GM23338 (cell line): Measurements from ENCODE around the gene SP2. TPM values are rescaled to one million over a fixed set of nuclear protein-coding genes. Genes with fewer than 3 reads are reported as not detected.

Experiments used
- ATAC-seq: fragments of 200-7000 bp; cut with Tn5 transposase; 3 replicates; pipeline ENCODE4 v1.9.1; 2020
- DNase-seq: peaks from one replicate; pipeline ENCODE4 v3.0.0-alpha.2; 2015; ENCODE audit warnings: low spot score
- H2AFZ ChIP-seq: fragments of 200-600 bp; sonication (generic); 2 replicates; pipeline ENCODE4 v1.8.0; 2016; ENCODE audit warnings: antibody characterized with exemption, mild to moderate bottlenecking, moderate library complexity
- H3F3A ChIP-seq: fragments of 200-600 bp; sonication (generic); replicated peaks from 2 replicates; pipeline ENCODE4 v1.8.0; 2017; ENCODE audit warnings: antibody characterized with exemption, mixed run types, low read depth
- H3K27ac ChIP-seq: fragments of 200-600 bp; sonication (generic); 2 replicates; pipeline ENCODE4 v1.6.1; 2016; ENCODE audit warnings: low read depth
- H3K27me3 ChIP-seq: fragments of 200-600 bp; sonication (generic); 2 replicates; pipeline ENCODE4 v1.8.0; 2016; ENCODE audit warnings: mild to moderate bottlenecking, mixed run types, moderate library complexity; ENCODE audit not compliant: insufficient read depth
- H3K36me3 ChIP-seq: fragments of 200-600 bp; sonication (generic); 2 replicates; pipeline ENCODE4 v1.8.0; 2016; ENCODE audit warnings: mild to moderate bottlenecking; ENCODE audit not compliant: insufficient read depth
- H3K4me1 ChIP-seq: fragments of 200-600 bp; sonication (generic); 2 replicates; pipeline ENCODE4 v1.8.0; 2016; ENCODE audit warnings: mild to moderate bottlenecking, moderate library complexity; ENCODE audit not compliant: insufficient read depth
- H3K4me2 ChIP-seq: fragments of 200-600 bp; sonication (generic); 2 replicates; pipeline ENCODE4 v1.7.1; 2017; ENCODE audit warnings: mixed run types
- H3K4me3 ChIP-seq: fragments of 200-600 bp; sonication (generic); 2 replicates; pipeline ENCODE4 v1.6.1; 2016; ENCODE audit warnings: mixed run types
- H3K79me2 ChIP-seq: fragments of 200-600 bp; sonication (generic); replicated peaks from 2 replicates; pipeline ENCODE4 v1.8.0; 2017; ENCODE audit warnings: mild to moderate bottlenecking; ENCODE audit not compliant: insufficient read depth
- H3K9me2 ChIP-seq: fragments of 200-600 bp; sonication (generic); 2 replicates; pipeline ENCODE4 v1.8.0; 2017; ENCODE audit not compliant: insufficient read depth
- H4K20me1 ChIP-seq: fragments of 200-600 bp; sonication (generic); replicated peaks from 2 replicates; pipeline ENCODE4 v1.8.0; 2017; ENCODE audit warnings: mild to moderate bottlenecking; ENCODE audit not compliant: insufficient read depth
- H3K27ac Mint-ChIP-seq: 2 replicates; pipeline ENCODE4 v1.8.0; 2020; ENCODE audit warnings: inconsistent platforms, mild to moderate bottlenecking, moderate library complexity, mixed read lengths
- H3K27me3 Mint-ChIP-seq: 3 replicates; pipeline ENCODE4 v1.8.0; 2022; ENCODE audit warnings: low read depth, mild to moderate bottlenecking, moderate library complexity, mixed read lengths, inconsistent platforms; ENCODE audit not compliant: insufficient read depth, poor library complexity
- H3K36me3 Mint-ChIP-seq: 3 replicates; pipeline ENCODE4 v1.8.0; 2021; ENCODE audit warnings: low read depth, mild to moderate bottlenecking, inconsistent platforms, moderate library complexity, mixed read lengths
- H3K4me1 Mint-ChIP-seq: 3 replicates; pipeline ENCODE4 v1.8.0; 2020; ENCODE audit warnings: mild to moderate bottlenecking, inconsistent platforms, mixed read lengths
- H3K4me3 Mint-ChIP-seq: 3 replicates; pipeline ENCODE4 v1.8.0; 2021; ENCODE audit warnings: moderate library complexity, mild to moderate bottlenecking, inconsistent platforms, mixed read lengths
- H3K9me3 Mint-ChIP-seq: 3 replicates; pipeline ENCODE4 v1.8.0; 2020; ENCODE audit warnings: moderate library complexity, mild to moderate bottlenecking, inconsistent platforms, mixed read lengths
- CREB1 ChIP-seq: fragments of 250-450 bp; sonication (Bioruptor Pico); IDR thresholded peaks from 2 replicates; pipeline ENCODE4 v1.5.0; 2020; ENCODE audit warnings: low read depth, mild to moderate bottlenecking, moderate library complexity
- EZH2 ChIP-seq: fragments of 200-600 bp; sonication (generic); IDR thresholded peaks from one replicate; pipeline ENCODE4 v1.8.0; 2017; ENCODE audit warnings: antibody characterized with exemption, mild to moderate bottlenecking, low read depth; ENCODE audit not compliant: unreplicated experiment
- JUNB ChIP-seq: IDR thresholded peaks from one replicate; pipeline ENCODE4 v1.6.1; 2016; ENCODE audit warnings: antibody characterized with exemption; ENCODE audit not compliant: unreplicated experiment
- NANOG ChIP-seq: IDR thresholded peaks from 2 replicates; pipeline ENCODE4 v1.6.1; 2016; ENCODE audit warnings: antibody characterized with exemption, borderline replicate concordance
- POLR2AphosphoS5 ChIP-seq: IDR thresholded peaks from 2 replicates; pipeline ENCODE4 v1.6.1; 2016; ENCODE audit warnings: antibody characterized with exemption, low read depth
- STAT1 ChIP-seq: IDR thresholded peaks from one replicate; pipeline ENCODE4 v1.6.1; 2016; ENCODE audit warnings: antibody characterized with exemption; ENCODE audit not compliant: unreplicated experiment
- ZNF114 ChIP-seq: fragments of 250-450 bp; sonication (Bioruptor Pico); IDR thresholded peaks from 2 replicates; pipeline ENCODE4 v1.5.0; 2020; ENCODE audit warnings: mild to moderate bottlenecking, moderate library complexity
- ZNF331 ChIP-seq: fragments of 250-450 bp; sonication (Bioruptor Pico); IDR thresholded peaks from 2 replicates; pipeline ENCODE4 v1.5.0; 2020; ENCODE audit warnings: low read depth, mild to moderate bottlenecking, moderate library complexity
- polyA plus RNA-seq: library from polyadenylated mRNA; unstranded; fragments of >200 nt; fragmentation: Nextera tagmentation; extraction: Ambion mirVana; gene quantifications from 2 replicates; pipeline ENCODE4 v1.2.1, GENCODE V29; 2016
- total RNA-seq: library from RNA; depleted of rRNA; stranded (reverse); fragments of >200 nt; shearing (Covaris generic); gene quantifications from 2 replicates; pipeline ENCODE4 v1.2.3, GENCODE V29; 2014
- TF ChIP-seq, protein P1 (sequence below): IDR thresholded peaks from one replicate; pipeline ENCODE4 v1.6.1; 2018; ENCODE audit warnings: antibody characterized with exemption; ENCODE audit not compliant: unreplicated experiment
- TF ChIP-seq, protein P2 (sequence below): IDR thresholded peaks from 2 replicates; pipeline ENCODE4 v1.6.1; 2016; ENCODE audit warnings: antibody characterized with exemption
- TF ChIP-seq, protein P3 (sequence below): fragments of 250-450 bp; sonication (Bioruptor Pico); IDR thresholded peaks from 2 replicates; pipeline ENCODE4 v1.5.0; 2020; ENCODE audit warnings: mild to moderate bottlenecking, moderate library complexity

SP2 gene
- total and polyA plus RNA-seq, 2 experiments from 2014 or later: 6.0 to 12.9 TPM

DNA sequence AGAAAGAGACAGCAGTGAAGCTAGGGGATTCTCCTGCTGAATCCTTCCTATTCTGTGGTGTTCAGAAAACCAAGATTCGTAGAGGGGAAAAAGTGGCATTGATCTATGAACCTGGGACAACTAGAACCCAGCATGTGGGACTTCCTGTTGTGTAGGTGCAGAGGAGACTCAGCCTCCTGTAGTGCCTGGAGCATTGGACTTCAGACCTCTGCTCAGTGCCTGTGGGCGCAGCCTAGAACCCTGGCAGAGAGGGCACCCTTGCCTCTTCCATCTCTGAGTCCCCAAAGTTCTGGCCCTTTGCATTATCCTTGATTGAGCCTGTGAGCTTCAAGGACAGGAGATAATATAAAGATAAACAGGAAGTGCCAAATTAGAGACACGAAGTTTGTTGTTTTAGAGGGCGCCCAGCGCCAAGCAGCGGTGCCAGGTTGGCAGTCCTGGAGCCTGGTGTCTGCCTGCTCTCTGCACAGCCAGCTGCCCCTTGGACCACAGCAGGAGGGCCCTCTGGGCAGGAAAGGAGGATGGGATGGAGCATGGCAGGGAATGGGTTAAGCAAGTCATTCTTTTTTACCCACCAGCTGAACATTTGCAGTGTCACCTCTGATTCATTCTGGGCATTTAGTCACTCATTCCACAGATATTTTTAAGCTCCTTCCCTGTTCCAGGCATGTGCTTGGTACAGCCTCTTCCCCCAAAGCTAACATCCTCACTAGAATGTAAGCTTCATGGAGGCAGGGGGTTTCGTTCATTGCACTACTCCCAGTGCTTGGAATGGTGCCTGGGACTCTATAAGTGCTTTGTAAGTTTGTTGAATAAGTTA lies 33.2 kb upstream of the SP2 start:
- no peak overlapping the region for H3K4me2 ChIP-seq
- H3K79me2 ChIP-seq: no peaks in the 10 kb centered on the region
- ATAC-seq: no peak
- Mint-ChIP-seq H3K9me3 (no peaks in the 10 kb centered on the region), H3K4me3 (no peak overlapping the region; the same call in 2 of the 3 replicates), H3K36me3 (no peaks in the 10 kb centered on the region), H3K27ac (no peak overlapping the region), H3K27me3 (peaks cover 23% of the 10 kb centered on the region), H3K4me1 (peaks cover 11% of the 10 kb centered on the region)
- peaks cover 6% of the 10 kb centered on the region; the same call in 1 of the 2 replicates for H3K4me1 ChIP-seq
- peaks cover 4% of the 10 kb centered on the region; the same call in 1 of the 2 replicates for H3K9me2 ChIP-seq
- H3K27ac ChIP-seq: no peak overlapping the region
- peaks cover 20% of the 10 kb centered on the region for H3K27me3 ChIP-seq
- no peak overlapping the region for H3K4me3 ChIP-seq
- H3K36me3 ChIP-seq: no peaks in the 10 kb centered on the region
- no peak for DNase-seq
- H3F3A ChIP-seq: no peaks in the 10 kb centered on the region
- H2AFZ ChIP-seq: 0 out of 2 replicates have a peak overlapping the region, but pooled peaks have one; percentile 18
- TF ChIP-seq JUNB (no peak), CREB1 (CRISPR knock-in tag) (no peak), STAT1 (no peak)
- no peaks in the 10 kb centered on the region for H4K20me1 ChIP-seq

DNA sequence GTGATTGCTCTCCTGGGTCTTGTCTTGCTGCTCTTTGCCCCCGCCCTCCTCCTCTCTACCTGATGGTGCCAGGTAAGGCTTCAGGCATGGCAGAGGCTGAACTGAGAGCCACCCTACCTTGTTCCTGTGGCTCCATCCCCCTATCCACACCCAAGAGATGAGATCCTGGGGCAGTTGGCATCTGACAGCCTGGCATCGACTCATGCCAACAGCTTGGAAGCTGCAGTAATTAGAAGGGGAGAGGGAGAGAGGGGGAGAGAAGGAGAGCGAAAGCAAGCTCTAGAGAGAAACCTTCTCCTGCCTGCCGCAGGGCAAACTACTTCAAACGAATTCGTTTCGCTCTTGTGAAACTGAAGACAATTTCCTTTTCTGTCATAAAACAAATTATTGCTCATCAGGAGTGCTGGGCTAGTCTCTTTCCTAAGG lies 31.2 kb upstream of the SP2 start:
- H3K36me3 Mint-ChIP-seq: no peaks in the 10 kb centered on the region
- Histone ChIP-seq H2AFZ (no peak overlapping the region), H4K20me1 (no peaks in the 10 kb centered on the region), H3F3A (no peaks in the 10 kb centered on the region), H3K4me2 (no peak overlapping the region), H3K9me2 (no peaks in the 10 kb centered on the region), H3K27me3 (peaks cover 27% of the 10 kb centered on the region), H3K79me2 (no peaks in the 10 kb centered on the region), H3K4me1 (peaks cover under 1% of the 10 kb centered on the region; the same call in 1 of the 2 replicates), H3K36me3 (no peaks in the 10 kb centered on the region), H3K27ac (no peak overlapping the region), H3K4me3 (no peak overlapping the region)
- H3K4me3 Mint-ChIP-seq: no peak overlapping the region
- H3K9me3 Mint-ChIP-seq: no peaks in the 10 kb centered on the region
- no peak overlapping the region for H3K27ac Mint-ChIP-seq
- no peak for DNase-seq
- H3K4me1 Mint-ChIP-seq: peaks cover 13% of the 10 kb centered on the region
- ATAC-seq: no peak
- H3K27me3 Mint-ChIP-seq: peaks cover 26% of the 10 kb centered on the region
- TF ChIP-seq ZNF331 (no peak), ZNF114 (CRISPR knock-in tag) (no peak), NANOG (no peak), STAT1 (no peak), EZH2 (no peak), POLR2AphosphoS5 (no peak)
- TF ChIP-seq, protein P1, sequence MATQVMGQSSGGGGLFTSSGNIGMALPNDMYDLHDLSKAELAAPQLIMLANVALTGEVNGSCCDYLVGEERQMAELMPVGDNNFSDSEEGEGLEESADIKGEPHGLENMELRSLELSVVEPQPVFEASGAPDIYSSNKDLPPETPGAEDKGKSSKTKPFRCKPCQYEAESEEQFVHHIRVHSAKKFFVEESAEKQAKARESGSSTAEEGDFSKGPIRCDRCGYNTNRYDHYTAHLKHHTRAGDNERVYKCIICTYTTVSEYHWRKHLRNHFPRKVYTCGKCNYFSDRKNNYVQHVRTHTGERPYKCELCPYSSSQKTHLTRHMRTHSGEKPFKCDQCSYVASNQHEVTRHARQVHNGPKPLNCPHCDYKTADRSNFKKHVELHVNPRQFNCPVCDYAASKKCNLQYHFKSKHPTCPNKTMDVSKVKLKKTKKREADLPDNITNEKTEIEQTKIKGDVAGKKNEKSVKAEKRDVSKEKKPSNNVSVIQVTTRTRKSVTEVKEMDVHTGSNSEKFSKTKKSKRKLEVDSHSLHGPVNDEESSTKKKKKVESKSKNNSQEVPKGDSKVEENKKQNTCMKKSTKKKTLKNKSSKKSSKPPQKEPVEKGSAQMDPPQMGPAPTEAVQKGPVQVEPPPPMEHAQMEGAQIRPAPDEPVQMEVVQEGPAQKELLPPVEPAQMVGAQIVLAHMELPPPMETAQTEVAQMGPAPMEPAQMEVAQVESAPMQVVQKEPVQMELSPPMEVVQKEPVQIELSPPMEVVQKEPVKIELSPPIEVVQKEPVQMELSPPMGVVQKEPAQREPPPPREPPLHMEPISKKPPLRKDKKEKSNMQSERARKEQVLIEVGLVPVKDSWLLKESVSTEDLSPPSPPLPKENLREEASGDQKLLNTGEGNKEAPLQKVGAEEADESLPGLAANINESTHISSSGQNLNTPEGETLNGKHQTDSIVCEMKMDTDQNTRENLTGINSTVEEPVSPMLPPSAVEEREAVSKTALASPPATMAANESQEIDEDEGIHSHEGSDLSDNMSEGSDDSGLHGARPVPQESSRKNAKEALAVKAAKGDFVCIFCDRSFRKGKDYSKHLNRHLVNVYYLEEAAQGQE: no peak
- TF ChIP-seq, protein P2, sequence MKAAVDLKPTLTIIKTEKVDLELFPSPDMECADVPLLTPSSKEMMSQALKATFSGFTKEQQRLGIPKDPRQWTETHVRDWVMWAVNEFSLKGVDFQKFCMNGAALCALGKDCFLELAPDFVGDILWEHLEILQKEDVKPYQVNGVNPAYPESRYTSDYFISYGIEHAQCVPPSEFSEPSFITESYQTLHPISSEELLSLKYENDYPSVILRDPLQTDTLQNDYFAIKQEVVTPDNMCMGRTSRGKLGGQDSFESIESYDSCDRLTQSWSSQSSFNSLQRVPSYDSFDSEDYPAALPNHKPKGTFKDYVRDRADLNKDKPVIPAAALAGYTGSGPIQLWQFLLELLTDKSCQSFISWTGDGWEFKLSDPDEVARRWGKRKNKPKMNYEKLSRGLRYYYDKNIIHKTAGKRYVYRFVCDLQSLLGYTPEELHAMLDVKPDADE: no peak
- TF ChIP-seq, protein P3, sequence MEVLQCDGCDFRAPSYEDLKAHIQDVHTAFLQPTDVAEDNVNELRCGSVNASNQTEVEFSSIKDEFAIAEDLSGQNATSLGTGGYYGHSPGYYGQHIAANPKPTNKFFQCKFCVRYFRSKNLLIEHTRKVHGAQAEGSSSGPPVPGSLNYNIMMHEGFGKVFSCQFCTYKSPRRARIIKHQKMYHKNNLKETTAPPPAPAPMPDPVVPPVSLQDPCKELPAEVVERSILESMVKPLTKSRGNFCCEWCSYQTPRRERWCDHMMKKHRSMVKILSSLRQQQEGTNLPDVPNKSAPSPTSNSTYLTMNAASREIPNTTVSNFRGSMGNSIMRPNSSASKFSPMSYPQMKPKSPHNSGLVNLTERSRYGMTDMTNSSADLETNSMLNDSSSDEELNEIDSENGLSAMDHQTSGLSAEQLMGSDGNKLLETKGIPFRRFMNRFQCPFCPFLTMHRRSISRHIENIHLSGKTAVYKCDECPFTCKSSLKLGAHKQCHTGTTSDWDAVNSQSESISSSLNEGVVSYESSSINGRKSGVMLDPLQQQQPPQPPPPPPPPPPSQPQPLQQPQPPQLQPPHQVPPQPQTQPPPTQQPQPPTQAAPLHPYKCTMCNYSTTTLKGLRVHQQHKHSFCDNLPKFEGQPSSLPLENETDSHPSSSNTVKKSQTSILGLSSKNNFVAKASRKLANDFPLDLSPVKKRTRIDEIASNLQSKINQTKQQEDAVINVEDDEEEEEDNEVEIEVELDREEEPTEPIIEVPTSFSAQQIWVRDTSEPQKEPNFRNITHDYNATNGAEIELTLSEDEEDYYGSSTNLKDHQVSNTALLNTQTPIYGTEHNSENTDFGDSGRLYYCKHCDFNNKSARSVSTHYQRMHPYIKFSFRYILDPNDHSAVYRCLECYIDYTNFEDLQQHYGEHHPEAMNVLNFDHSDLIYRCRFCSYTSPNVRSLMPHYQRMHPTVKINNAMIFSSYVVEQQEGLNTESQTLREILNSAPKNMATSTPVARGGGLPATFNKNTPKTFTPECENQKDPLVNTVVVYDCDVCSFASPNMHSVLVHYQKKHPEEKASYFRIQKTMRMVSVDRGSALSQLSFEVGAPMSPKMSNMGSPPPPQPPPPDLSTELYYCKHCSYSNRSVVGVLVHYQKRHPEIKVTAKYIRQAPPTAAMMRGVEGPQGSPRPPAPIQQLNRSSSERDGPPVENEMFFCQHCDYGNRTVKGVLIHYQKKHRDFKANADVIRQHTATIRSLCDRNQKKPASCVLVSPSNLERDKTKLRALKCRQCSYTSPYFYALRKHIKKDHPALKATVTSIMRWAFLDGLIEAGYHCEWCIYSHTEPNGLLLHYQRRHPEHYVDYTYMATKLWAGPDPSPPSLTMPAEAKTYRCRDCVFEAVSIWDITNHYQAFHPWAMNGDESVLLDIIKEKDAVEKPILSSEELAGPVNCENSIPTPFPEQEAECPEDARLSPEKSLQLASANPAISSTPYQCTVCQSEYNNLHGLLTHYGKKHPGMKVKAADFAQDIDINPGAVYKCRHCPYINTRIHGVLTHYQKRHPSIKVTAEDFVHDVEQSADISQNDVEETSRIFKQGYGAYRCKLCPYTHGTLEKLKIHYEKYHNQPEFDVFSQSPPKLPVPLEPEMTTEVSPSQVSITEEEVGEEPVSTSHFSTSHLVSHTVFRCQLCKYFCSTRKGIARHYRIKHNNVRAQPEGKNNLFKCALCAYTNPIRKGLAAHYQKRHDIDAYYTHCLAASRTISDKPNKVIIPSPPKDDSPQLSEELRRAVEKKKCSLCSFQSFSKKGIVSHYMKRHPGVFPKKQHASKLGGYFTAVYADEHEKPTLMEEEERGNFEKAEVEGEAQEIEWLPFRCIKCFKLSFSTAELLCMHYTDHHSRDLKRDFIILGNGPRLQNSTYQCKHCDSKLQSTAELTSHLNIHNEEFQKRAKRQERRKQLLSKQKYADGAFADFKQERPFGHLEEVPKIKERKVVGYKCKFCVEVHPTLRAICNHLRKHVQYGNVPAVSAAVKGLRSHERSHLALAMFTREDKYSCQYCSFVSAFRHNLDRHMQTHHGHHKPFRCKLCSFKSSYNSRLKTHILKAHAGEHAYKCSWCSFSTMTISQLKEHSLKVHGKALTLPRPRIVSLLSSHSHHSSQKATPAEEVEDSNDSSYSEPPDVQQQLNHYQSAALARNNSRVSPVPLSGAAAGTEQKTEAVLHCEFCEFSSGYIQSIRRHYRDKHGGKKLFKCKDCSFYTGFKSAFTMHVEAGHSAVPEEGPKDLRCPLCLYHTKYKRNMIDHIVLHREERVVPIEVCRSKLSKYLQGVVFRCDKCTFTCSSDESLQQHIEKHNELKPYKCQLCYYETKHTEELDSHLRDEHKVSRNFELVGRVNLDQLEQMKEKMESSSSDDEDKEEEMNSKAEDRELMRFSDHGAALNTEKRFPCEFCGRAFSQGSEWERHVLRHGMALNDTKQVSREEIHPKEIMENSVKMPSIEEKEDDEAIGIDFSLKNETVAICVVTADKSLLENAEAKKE (CRISPR knock-in tag): no peak
